SH-SY5Y (cell line): Measurements from ENCODE around the gene ZNF775.

Experiments
- GATA2 ChIP-seq: IDR thresholded peaks from 2 replicates; pipeline ENCODE4 v1.6.1; 2011; ENCODE audit warnings: mild to moderate bottlenecking, low read depth, low read length
- GATA3 ChIP-seq: IDR thresholded peaks from 2 replicates; pipeline ENCODE4 v1.6.1; 2011; ENCODE audit warnings: low read depth, mild to moderate bottlenecking, low read length, moderate library complexity

GRCh38 chr7:150402671-150403321 lies 23.7 kb downstream of the ZNF775 start:
- TF ChIP-seq GATA3 (no peak), GATA2 (no peak)
